Peyer's patch (tissue), 4 donors: ENCODE measurements around the gene GOLGA1. TPM values are rescaled to one million over a fixed set of nuclear protein-coding genes. Genes with fewer than 3 reads are reported as not detected.
A peak's percentile ranks its signal among the peaks of the same experiment; 100 is the strongest.

Experiments used
- DNase-seq, 3 donors: peaks; one replicate each; pipeline ENCODE4 v3.0.0-alpha.2; 2017 to 2019
- H3K27ac ChIP-seq, 4 donors: fragments of 200-600 bp; sonication (generic); one replicate each; pipeline ENCODE4 v1.5.1; 2016 to 2019
- H3K27me3 ChIP-seq, 2 donors: fragments of 200-600 bp; sonication (generic); one replicate each; pipeline ENCODE4 v1.5.1; 2019
- H3K36me3 ChIP-seq, 3 donors: fragments of 200-600 bp; sonication (generic); one replicate each; pipeline ENCODE4 v1.5.1; 2016 to 2019
- H3K4me1 ChIP-seq, 4 donors: fragments of 200-600 bp; sonication (generic); one replicate each; pipeline ENCODE4 v1.5.1; 2016 to 2019
- H3K4me3 ChIP-seq, 4 donors: fragments of 200-600 bp; sonication (generic); 1 replicate in 3 of 4; 2 replicates in 1 of 4; pipeline ENCODE4 v1.5.1; 2016 to 2019; ENCODE audit warnings: mild to moderate bottlenecking in 1 of 4
- H3K9me3 ChIP-seq, 4 donors: fragments of 200-600 bp; sonication (generic); one replicate each; pipeline ENCODE4 v1.5.1; 2016 to 2019; ENCODE audit warnings: mild to moderate bottlenecking in 1 of 4
- POLR2A ChIP-seq, 2 donors: fragments of 450-650 bp; IDR thresholded peaks; one replicate each; pipeline ENCODE4 v1.5.1; 2017; ENCODE audit warnings: antibody characterized with exemption in 2 of 2, mild to moderate bottlenecking in 2 of 2, moderate library complexity in 2 of 2
- total RNA-seq, 4 donors: library from RNA; depleted of rRNA; stranded (reverse); fragments of >200 nt; gene quantifications; one replicate each; pipeline ENCODE4 v1.1.0, GENCODE V29; 2016
- TF ChIP-seq, protein P1 (sequence below), 6 experiments: fragments of 450-650 bp in 4 of 6; fragments of 200-600 bp in 2 of 6; sonication (generic) in 1 of 6; IDR thresholded peaks; one replicate each; pipeline ENCODE4 v1.5.1; 2017 to 2019; ENCODE audit warnings: antibody characterized with exemption in 6 of 6, mild to moderate bottlenecking in 3 of 6, moderate library complexity in 1 of 6

Gene GOLGA1
- total RNA-seq, 4 donors from 2014 or later: 27.0 to 52.8 (median 37.3) TPM

DNA sequence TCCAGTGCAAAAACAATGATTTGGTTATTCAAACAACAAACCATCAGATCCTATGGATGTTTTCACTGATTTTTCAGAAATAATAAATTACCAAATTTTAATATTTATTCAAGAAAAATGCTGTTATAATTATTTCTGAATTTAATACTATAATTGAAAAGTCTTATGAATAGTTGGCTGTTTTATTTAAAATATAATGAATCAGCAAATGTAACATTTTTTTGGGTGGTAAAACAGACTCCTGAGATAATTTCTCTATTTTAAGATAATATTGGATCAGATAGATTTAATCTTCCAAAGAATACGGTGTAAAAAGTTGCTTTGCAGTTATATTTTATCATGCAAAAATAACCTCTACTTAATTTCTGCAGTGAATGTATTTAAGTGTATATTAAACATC lies 5.3 kb upstream of the GOLGA1 start:
- no peak for TF ChIP-seq POLR2A (IDR thresholded peaks at IDR 0.05)
- TF ChIP-seq, protein P1, sequence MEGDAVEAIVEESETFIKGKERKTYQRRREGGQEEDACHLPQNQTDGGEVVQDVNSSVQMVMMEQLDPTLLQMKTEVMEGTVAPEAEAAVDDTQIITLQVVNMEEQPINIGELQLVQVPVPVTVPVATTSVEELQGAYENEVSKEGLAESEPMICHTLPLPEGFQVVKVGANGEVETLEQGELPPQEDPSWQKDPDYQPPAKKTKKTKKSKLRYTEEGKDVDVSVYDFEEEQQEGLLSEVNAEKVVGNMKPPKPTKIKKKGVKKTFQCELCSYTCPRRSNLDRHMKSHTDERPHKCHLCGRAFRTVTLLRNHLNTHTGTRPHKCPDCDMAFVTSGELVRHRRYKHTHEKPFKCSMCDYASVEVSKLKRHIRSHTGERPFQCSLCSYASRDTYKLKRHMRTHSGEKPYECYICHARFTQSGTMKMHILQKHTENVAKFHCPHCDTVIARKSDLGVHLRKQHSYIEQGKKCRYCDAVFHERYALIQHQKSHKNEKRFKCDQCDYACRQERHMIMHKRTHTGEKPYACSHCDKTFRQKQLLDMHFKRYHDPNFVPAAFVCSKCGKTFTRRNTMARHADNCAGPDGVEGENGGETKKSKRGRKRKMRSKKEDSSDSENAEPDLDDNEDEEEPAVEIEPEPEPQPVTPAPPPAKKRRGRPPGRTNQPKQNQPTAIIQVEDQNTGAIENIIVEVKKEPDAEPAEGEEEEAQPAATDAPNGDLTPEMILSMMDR (IDR thresholded peaks at IDR 0.05): no peak
- no peak overlapping the region for H3K27ac ChIP-seq
- peaks cover 0 to 6% (median 0%) of the 10 kb centered on the region in 4 donors for H3K4me1 ChIP-seq
- no peak for DNase-seq
- no peaks in the 10 kb centered on the region for H3K9me3 ChIP-seq
- no peaks in the 10 kb centered on the region for H3K27me3 ChIP-seq
- H3K36me3 ChIP-seq: no peaks in the 10 kb centered on the region
- H3K4me3 ChIP-seq: no peak overlapping the region

DNA sequence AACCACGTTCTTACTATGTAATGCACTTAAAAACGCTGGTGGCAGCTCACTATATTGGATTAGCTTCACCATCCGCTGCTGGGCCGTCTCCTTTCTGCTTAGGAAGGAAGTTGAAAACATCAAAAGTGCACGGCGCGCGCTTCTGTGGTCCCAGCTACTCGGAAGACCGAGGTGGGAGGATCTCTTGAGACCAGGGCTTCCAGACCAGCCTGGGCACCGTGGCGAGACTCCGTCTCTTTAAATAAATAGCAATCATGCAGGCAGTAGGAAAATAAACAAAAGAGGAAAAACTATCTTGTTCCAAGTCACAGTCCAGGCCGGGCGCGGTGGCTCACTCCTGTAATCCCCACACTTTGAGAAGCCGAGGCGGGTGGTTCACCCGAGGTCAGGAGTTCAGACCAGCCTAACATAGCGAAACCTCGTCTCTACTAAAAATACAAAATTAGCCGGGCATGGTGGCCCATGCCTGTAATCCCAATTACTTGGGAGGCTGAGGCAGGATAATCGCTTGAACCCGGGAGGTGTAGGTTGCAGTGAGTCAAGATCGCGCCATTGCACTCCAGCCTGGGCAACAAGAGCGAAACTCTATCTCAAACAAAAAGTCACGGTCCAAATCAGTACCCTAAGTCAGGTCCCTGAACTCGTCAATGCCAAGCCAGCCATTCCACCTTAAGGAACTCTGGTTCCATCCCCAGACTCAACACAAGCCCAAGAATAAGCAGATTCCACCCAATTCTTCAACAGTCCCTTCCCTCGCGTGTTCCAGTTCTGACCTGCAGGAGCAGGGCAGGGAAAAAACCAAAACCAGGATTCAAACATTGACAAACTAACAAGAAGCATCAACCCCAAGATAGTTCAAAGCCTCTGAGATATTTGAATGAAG lies 1.0 kb upstream of the GOLGA1 start:
- Histone ChIP-seq H3K4me1 (peaks cover 0 to 6% (median 0%) of the 10 kb centered on the region in 4 donors), H3K9me3 (no peaks in the 10 kb centered on the region), H3K27ac (peak overlapping the region; percentile 90 to 95 (median 93)), H3K36me3 (peaks cover 0 to 6% (median 0%) of the 10 kb centered on the region in 3 donors), H3K4me3 (peak overlapping the region; percentile 65 to 90 (median 71)), H3K27me3 (no peaks in the 10 kb centered on the region)
- peak; percentile 71 to 88 (median 82) for DNase-seq
- TF ChIP-seq, protein P1 (IDR thresholded peaks at IDR 0.05): peak in 2 of 6 experiments; percentile 21 to 26
- no peak for TF ChIP-seq POLR2A (IDR thresholded peaks at IDR 0.05)

DNA sequence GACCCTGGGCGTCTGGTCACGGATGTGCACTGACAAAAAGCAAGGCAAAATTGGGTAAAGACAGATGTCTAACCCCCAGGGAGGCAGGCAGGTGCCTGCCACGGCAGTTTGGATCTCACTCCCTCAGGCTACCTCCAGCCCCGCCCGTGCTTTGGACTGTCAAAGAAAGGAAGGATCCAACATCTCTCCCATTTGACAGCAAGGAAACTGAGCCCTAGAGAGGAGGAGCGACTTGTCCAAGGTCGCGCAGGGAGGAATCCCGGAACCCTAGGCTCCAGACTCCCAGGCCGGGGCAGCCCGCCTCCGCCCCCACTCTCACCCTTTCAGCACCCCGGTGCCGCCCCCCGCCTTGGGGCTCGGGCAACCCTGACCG lies 376 bp downstream of the GOLGA1 start:
- DNase-seq: peak in 1 of 3 donors; percentile 43
- H3K4me3 ChIP-seq: peak overlapping the region; percentile 65 to 90 (median 71)
- peaks cover 0 to 18% (median 0%) of the 10 kb centered on the region in 3 donors for H3K36me3 ChIP-seq
- TF ChIP-seq, protein P1 (IDR thresholded peaks at IDR 0.05): no peak
- no peak for TF ChIP-seq POLR2A (IDR thresholded peaks at IDR 0.05)
- H3K27me3 ChIP-seq: no peaks in the 10 kb centered on the region
- peaks cover 0 to 6% (median 0%) of the 10 kb centered on the region in 4 donors for H3K4me1 ChIP-seq
- H3K9me3 ChIP-seq: no peaks in the 10 kb centered on the region
- peak overlapping the region; percentile 90 to 95 (median 93) for H3K27ac ChIP-seq

DNA sequence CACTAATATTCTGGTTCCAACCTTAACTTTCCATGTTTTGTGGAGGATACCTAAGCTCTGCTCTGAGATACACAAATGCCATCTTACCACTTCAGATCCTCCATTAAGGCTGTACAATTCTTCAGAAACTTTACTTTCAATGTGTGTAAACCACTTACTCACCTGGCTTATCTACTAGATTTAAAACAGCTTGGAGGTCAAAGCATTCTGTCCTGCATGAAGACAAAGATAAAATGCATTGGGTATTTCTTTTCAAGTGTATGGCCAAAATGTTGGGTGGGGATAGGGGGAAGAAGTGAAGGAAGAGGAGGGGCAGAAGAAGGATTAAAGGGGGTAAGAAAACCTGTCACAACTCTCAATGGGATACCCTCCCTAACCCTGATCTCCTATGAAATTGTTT lies 939 bp downstream of the GOLGA1 start:
- Histone ChIP-seq H3K4me3 (peak overlapping the region; percentile 65 to 90 (median 71)), H3K27me3 (no peaks in the 10 kb centered on the region), H3K9me3 (no peaks in the 10 kb centered on the region), H3K27ac (peak overlapping the region; percentile 90 to 95 (median 93)), H3K36me3 (peaks cover 0 to 24% (median 0%) of the 10 kb centered on the region in 3 donors), H3K4me1 (peaks cover 0 to 6% (median 0%) of the 10 kb centered on the region in 4 donors)
- DNase-seq: no peak
- TF ChIP-seq POLR2A (IDR thresholded peaks at IDR 0.05): no peak
- TF ChIP-seq, protein P1 (IDR thresholded peaks at IDR 0.05): no peak

DNA sequence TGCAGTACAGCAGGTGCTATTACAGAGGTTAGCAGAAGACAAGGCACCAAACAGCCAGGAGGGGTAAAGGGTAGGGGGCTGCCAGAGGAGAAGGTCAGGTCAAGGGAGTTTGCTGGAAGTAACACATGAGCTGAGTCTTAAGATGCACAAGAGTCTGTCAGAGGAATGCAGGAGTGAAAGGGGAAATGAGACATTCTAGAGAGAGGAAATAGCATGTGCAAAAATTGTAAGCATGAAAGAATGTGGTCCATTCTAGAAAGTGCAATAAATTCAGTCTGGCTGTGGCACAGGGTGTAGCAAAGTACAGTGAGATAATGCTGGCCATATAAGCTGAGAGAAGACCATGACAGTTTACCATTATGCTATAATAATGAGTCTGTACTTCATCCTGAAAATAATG lies 6.6 kb downstream of the GOLGA1 start:
- Histone ChIP-seq H3K27ac (no peak overlapping the region), H3K4me3 (no peak overlapping the region), H3K27me3 (no peaks in the 10 kb centered on the region), H3K36me3 (peaks cover 0 to 72% (median 0%) of the 10 kb centered on the region in 3 donors), H3K4me1 (no peaks in the 10 kb centered on the region), H3K9me3 (no peaks in the 10 kb centered on the region)
- DNase-seq: no peak
- TF ChIP-seq, protein P1 (IDR thresholded peaks at IDR 0.05): no peak
- no peak for TF ChIP-seq POLR2A (IDR thresholded peaks at IDR 0.05)
